Mononuclear cell (primary cell): ENCODE data around the gene PDGFD. TPM values are rescaled to one million over a fixed set of nuclear protein-coding genes. Genes with fewer than 3 reads are reported as not detected.

Source experiments
- H3K27me3 ChIP-seq: 2 replicates; pipeline ENCODE4 v1.6.0; 2011; ENCODE audit warnings: low read length, control low read depth; ENCODE audit not compliant: insufficient read depth
- H3K4me1 ChIP-seq: 2 replicates; pipeline ENCODE4 v1.5.1; 2011; ENCODE audit warnings: mild to moderate bottlenecking, low read length, control low read depth; ENCODE audit not compliant: insufficient read depth
- H3K4me3 ChIP-seq: 2 replicates; pipeline ENCODE4 v1.5.1; 2011; ENCODE audit warnings: mild to moderate bottlenecking, low read length, moderate library complexity
- H3K9me3 ChIP-seq: 2 replicates; pipeline ENCODE4 v1.5.1; 2011; ENCODE audit warnings: low read depth, mild to moderate bottlenecking, control low read depth, low read length
- total RNA-seq: library from RNA; depleted of rRNA; stranded (reverse); fragments of >200 nt; gene quantifications from one replicate; pipeline ENCODE4 v1.2.3, GENCODE V29; 2012

PDGFD gene
- total RNA-seq, 1 donor: 3.4 TPM

DNA sequence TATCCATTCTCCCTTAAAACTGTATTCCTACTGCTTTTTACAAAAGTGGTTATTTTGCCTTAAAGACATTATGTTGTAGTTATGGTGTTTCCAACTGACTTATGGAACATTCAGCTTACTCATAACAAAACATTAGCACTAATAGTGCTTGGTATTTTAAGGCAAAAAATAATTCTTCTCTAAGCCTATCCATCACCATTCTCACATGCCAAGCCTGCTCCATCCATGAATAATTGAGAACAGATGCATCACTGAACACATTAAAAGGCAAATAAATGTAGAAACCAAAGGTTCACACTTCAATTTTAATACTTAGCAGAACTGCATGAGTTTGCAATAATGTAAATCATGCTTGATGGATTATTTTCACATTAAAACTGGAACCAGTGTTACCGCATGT lies 169.9 kb downstream of the PDGFD start:
- H3K9me3 ChIP-seq: no peaks in the 10 kb centered on the region
- H3K4me1 ChIP-seq: no peaks in the 10 kb centered on the region
- no peak overlapping the region for H3K4me3 ChIP-seq
- no peaks in the 10 kb centered on the region for H3K27me3 ChIP-seq

DNA sequence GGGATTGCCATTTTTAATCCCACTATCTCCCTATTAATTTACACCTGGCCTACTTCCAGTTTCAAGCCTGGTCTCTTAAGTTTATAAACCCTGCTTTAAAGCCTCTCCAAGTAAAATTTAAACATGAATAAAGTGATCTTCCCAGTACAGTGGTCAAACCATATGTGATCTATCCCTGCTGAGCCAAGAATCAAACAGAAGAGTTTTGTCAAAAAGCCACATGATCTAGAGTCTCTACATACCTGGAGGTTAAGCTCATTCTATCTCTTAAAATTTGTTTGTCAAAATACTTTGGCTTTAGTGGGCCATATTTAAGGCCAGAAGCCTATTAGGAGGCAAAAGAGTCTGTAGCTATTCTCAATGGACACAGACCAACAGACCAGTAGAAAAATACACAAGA lies 170.4 kb downstream of the PDGFD start:
- Histone ChIP-seq H3K4me1 (no peaks in the 10 kb centered on the region), H3K4me3 (no peak overlapping the region), H3K27me3 (no peaks in the 10 kb centered on the region), H3K9me3 (no peaks in the 10 kb centered on the region)

- no peaks in the 10 kb centered on the region for H3K4me1 ChIP-seq
- no peak overlapping the region for H3K4me3 ChIP-seq
- no peaks in the 10 kb centered on the region for H3K27me3 ChIP-seq
- no peaks in the 10 kb centered on the region for H3K9me3 ChIP-seq
Observed at GRCh38 chr11:103988595-103988969, 175.4 kb downstream of the PDGFD start.

GRCh38 chr11:103987629-103988594 lies 176.0 kb downstream of the PDGFD start:
- no peaks in the 10 kb centered on the region for H3K4me1 ChIP-seq
- no peaks in the 10 kb centered on the region for H3K27me3 ChIP-seq
- H3K9me3 ChIP-seq: no peaks in the 10 kb centered on the region
- H3K4me3 ChIP-seq: no peak overlapping the region

- H3K4me1 ChIP-seq: no peaks in the 10 kb centered on the region
- H3K9me3 ChIP-seq: no peaks in the 10 kb centered on the region
- no peak overlapping the region for H3K4me3 ChIP-seq
- H3K27me3 ChIP-seq: no peaks in the 10 kb centered on the region
Observed at GRCh38 chr11:103985041-103985440, 178.9 kb downstream of the PDGFD start.

DNA sequence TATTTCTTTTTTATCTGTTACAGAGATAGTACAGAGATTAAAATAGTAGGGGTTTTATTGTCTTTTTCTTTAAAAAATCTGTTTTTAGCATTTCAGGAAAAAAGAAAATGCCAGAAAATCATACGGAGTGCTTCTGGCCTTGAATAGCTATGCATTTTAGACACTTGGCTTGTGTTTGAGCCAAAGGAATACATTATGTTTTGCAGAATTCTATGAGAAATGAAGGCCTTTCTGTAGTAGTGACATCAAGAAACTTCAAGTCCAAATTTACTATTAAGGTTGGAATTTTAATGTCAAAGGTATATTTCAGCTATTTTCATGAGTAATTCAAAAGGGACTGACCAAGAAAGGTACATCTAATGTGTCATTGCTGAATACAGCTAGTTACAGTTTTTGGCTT lies 183.8 kb downstream of the PDGFD start:
- H3K27me3 ChIP-seq: no peaks in the 10 kb centered on the region
- no peaks in the 10 kb centered on the region for H3K4me1 ChIP-seq
- no peaks in the 10 kb centered on the region for H3K9me3 ChIP-seq
- no peak overlapping the region for H3K4me3 ChIP-seq

- H3K27me3 ChIP-seq: no peaks in the 10 kb centered on the region
- no peaks in the 10 kb centered on the region for H3K4me1 ChIP-seq
- no peak overlapping the region for H3K4me3 ChIP-seq
- no peaks in the 10 kb centered on the region for H3K9me3 ChIP-seq
Observed at GRCh38 chr11:103978616-103979595, 185.0 kb downstream of the PDGFD start.

- H3K9me3 ChIP-seq: no peaks in the 10 kb centered on the region
- H3K4me1 ChIP-seq: no peaks in the 10 kb centered on the region
Observed at GRCh38 chr11:103972013-103972412, 191.9 kb downstream of the PDGFD start.

GRCh38 chr11:103970701-103971249 lies 193.2 kb downstream of the PDGFD start:
- Histone ChIP-seq H3K9me3 (no peaks in the 10 kb centered on the region), H3K27me3 (no peaks in the 10 kb centered on the region), H3K4me3 (no peak overlapping the region), H3K4me1 (no peaks in the 10 kb centered on the region)

More at GRCh38 chr11:103972013-103972412, 191.9 kb downstream of the PDGFD start:
- Histone ChIP-seq H3K4me3 (no peak overlapping the region), H3K27me3 (no peaks in the 10 kb centered on the region)

- Histone ChIP-seq H3K4me3 (no peak overlapping the region), H3K9me3 (no peaks in the 10 kb centered on the region), H3K4me1 (no peaks in the 10 kb centered on the region), H3K27me3 (no peaks in the 10 kb centered on the region)
Observed at GRCh38 chr11:103968685-103969084, 195.3 kb downstream of the PDGFD start.

DNA sequence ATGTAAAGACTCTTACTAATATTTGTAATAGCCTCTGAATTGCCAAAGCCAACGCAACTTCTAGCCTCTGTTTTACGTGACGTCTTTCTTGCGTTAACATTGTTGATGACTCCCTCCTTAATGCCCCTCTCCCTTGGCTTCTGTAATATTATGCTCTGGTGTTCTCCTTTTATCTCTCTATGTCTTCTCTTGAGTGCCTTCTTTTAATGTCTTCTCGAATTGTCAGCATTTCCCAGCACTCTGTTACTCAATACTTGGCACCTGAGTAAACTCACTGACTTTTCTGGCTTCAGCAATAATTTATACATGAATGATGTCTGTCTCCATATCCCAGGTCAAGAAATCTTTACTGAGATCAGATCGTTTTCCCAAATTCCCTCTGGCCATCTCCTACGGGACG lies 196.0 kb downstream of the PDGFD start:
- Histone ChIP-seq H3K9me3 (no peaks in the 10 kb centered on the region), H3K27me3 (no peaks in the 10 kb centered on the region), H3K4me1 (no peaks in the 10 kb centered on the region), H3K4me3 (no peak overlapping the region)

DNA sequence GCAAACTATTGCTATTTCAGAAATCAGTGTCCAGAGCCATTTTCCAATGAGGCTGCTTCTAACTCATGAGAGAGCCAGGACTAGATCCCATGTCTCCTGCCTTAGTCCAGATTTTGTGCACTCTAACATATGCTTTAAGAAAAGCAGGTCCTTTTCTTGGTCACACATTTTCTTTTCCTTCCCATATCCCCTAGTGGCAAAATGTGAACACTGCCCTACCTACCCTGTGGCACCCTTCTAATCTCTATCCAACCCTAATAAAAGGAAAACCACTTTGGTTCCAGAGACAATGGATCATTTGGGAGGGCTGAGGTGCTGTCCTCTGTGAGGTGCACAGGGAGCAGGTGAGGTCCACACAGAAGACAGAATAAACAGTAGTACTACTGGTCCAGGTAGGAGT lies 199.6 kb downstream of the PDGFD start:
- H3K9me3 ChIP-seq: no peaks in the 10 kb centered on the region
- H3K27me3 ChIP-seq: no peaks in the 10 kb centered on the region
- H3K4me3 ChIP-seq: no peak overlapping the region
- H3K4me1 ChIP-seq: no peaks in the 10 kb centered on the region

DNA sequence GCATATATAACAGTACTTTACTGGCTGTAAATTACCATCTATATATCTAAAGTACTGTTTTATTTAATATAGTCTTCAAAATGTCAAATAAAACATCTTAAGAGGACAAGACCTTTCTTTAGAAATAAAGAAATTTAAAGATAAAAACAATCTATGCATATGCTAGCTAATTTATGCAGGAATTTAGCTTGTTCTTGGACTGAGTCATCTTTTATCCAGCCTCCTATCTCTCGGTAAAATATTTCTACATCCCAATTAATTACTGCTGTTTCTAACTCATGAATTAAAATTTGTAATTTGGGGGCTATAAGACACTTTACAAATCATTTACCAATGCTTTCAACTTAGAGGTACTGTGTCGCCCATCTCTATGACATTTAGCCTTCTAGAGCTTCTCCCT lies 200.3 kb downstream of the PDGFD start:
- no peak overlapping the region for H3K4me3 ChIP-seq
- no peaks in the 10 kb centered on the region for H3K27me3 ChIP-seq
- no peaks in the 10 kb centered on the region for H3K4me1 ChIP-seq
- no peaks in the 10 kb centered on the region for H3K9me3 ChIP-seq

DNA sequence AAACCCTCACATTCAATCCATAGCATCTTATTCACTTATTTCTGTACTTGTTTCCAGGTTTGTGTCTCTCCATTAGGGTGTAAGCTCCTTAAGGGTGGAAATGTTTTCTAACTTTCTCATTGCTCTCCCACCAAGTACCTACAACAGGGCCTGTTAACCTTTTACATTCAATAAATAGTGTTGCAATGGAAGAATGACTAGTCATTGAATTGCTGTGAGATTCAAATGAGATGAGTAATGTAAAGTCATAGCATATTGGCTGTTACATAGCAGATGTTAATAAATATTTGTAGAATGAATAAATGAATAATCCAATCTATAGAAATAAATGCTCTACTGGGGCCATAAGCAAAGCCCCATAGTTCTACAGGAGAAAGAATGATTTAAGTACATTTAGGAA lies 202.9 kb downstream of the PDGFD start:
- no peaks in the 10 kb centered on the region for H3K4me1 ChIP-seq
- H3K4me3 ChIP-seq: no peak overlapping the region
- no peaks in the 10 kb centered on the region for H3K9me3 ChIP-seq
- no peaks in the 10 kb centered on the region for H3K27me3 ChIP-seq

- Histone ChIP-seq H3K27me3 (no peaks in the 10 kb centered on the region), H3K4me1 (no peaks in the 10 kb centered on the region), H3K9me3 (no peaks in the 10 kb centered on the region), H3K4me3 (no peak overlapping the region)
Observed at GRCh38 chr11:103960108-103960507, 203.8 kb downstream of the PDGFD start.
